M059J (cell line): ENCODE data around the gene PLGRKT. TPM values are rescaled to one million over a fixed set of nuclear protein-coding genes. Genes with fewer than 3 reads are reported as not detected.
"Not testable (repeated sequence)": the region's sequence is repeated elsewhere in the genome, so short reads cannot be mapped to it uniquely, and the experiment has no call there.

ENCODE experiments used
- DNase-seq: peaks from one replicate; pipeline ENCODE4 v3.0.0-alpha.2; 2012; ENCODE audit warnings: low read depth
- total RNA-seq: library from RNA; depleted of rRNA; stranded (reverse); fragments of >200 nt; shearing (Covaris generic); gene quantifications from 2 replicates; pipeline ENCODE4 v1.2.3, GENCODE V29; 2014

PLGRKT gene
- total RNA-seq, 1 experiment from 2014 or later = 44.9 TPM

DNA sequence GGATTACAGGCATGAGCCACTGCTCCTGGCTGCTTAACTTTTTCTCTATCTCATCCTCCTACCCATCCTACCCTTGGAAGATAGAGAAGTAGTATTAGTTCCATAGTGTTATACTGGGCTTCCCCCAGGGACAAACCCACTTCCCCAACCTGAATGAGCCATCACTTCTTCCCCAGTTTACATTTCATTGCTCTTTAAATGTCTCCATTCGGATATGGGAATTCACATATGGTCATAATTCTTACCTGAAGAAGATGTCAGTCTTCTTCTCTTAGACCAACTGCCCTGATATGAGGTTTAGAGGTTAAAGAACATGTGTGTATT, 14.5 kb upstream of the PLGRKT start:
- DNase-seq = no peak

DNA sequence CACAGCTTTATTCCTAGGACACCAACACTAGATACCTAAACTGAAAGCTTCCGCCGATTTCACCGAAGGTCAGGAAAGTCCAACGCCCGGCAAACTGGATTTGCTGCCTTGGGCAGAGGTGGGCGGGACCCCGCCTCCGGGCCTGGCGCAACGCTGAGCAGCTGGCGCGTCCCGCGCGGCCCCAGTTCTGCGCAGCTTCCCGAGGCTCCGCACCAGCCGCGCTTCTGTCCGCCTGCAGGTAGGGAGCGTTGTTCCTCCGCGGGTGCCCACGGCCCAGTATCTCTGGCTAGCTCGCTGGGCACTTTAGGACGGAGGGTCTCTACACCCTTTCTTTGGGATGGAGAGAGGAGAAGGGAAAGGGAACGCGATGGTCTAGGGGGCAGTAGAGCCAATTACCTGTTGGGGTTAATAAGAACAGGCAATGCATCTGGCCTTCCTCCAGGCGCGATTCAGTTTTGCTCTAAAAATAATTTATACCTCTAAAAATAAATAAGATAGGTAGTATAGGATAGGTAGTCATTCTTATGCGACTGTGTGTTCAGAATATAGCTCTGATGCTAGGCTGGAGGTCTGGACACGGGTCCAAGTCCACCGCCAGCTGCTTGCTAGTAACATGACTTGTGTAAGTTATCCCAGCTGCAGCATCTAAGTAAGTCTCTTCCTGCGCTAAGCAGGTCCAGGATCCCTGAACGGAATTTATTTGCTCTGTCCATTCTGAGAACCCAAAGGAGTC, 12.8 kb upstream of the PLGRKT start, which contains the start of gene CD274:
CD274 (plus strand) TSS at position 184 of the 733 bp plus-strand sequence. CDS start 5,572 bp downstream, outside the sequence.
- DNase-seq = peak; percentile 98

DNA sequence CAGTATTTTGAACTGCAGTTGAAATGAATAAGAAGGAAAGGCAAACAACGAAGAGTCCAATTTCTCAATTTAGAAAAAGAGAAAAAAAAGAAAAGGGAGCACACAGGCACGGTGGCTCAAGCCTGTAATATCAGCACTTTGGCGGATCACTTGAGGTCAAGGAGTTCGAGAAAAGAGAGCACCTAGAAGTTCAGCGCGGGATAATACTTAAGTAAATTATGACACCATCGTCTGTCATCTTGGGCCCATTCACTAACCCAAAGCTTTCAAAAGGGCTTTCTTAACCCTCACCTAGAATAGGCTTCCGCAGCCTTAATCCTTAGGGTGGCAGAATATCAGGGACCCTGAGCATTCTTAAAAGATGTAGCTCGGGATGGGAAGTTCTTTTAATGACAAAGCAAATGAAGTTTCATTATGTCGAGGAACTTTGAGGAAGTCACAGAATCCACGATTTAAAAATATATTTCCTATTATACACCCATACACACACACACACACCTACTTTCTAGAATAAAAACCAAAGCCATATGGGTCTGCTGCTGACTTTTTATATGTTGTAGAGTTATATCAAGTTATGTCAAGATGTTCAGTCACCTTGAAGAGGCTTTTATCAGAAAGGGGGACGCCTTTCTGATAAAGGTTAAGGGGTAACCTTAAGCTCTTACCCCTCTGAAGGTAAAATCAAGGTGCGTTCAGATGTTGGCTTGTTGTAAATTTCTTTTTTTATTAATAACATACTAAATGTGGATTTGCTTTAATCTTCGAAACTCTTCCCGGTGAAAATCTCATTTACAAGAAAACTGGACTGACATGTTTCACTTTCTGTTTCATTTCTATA, 12.0 kb upstream of the PLGRKT start:
- DNase-seq = peak; percentile 58

DNA sequence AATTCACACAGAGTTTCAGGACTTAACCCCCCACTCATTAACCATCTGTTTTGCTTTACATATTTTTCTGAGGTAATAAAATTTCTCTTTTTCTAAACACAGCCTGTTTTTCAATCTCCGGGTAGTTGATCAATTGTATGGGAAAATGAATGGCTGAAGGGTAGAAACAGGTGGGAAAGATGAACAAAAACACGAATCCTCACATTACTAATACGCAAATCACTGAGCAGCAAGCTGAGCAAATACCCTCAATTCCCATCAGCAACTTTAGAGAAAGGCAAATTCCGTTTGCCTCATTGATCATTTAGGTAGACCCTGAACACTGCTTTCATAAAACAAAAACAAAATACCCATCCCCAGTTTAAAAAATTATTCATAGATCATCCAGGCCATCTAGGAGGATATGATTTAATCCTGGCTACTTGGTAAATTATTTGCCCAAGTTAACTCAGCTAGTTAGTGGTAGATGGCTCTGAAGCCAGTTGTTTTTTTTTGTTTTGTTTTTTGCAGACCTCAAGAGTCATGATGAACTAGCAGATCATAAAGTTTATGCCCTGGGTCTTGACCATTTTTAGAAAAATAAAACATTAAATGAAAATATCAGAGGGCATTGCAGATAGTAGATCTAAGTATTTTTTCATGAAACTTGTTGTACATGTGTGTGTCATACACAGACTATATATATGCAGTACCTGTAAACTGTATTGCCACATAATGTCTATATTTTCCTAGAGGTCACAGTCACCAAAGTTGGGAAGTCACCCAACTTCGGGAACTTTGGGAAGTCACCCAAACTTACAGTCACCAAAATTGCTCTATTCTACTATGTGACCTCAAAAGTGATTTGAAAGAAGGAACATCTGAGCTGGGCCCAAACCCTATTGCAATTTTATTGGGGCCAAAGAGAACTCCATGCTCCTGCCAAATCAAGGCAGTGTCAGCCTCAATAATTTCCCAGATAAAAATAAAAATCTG, 11.0 kb upstream of the PLGRKT start:
- DNase-seq = no peak

DNA sequence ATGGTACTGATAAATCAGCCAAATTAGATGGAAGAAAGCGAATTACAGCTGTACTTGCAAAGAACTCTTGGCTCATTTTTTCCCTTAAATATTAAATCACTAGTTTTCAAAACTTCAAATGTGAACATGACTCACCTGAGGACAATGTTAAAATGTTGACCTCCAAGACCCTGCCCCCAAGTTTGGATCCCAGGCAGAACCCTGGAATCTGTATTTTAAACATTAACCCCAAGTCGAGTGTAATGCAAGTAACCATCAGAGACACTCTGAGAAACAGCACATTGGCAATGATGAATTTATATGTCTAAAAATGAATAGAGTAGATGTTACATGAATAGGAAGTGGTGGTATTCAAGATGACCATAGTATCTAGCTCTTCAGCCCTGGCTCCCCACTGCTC, 10.3 kb upstream of the PLGRKT start:
- peak; percentile 43 for DNase-seq

DNA sequence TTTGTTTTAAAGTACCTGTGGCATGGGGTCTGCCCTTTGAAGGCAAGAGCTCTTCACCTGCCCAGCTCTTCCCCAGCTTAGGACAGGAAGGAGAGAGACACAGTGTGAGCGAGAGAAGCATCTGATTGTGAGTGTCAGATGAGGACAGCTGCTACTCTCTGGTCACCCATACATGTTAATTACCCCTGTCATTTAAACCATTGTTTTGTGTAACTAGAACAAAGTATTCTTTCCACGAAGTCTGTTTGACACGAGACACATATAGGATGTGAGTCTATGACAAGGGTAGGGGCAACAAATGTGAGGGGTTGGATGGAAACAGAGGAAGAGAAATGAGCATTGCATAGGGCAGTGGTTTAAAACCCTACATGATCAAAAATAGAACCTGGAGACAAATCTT, 9.6 kb upstream of the PLGRKT start:
- DNase-seq = no peak

DNA sequence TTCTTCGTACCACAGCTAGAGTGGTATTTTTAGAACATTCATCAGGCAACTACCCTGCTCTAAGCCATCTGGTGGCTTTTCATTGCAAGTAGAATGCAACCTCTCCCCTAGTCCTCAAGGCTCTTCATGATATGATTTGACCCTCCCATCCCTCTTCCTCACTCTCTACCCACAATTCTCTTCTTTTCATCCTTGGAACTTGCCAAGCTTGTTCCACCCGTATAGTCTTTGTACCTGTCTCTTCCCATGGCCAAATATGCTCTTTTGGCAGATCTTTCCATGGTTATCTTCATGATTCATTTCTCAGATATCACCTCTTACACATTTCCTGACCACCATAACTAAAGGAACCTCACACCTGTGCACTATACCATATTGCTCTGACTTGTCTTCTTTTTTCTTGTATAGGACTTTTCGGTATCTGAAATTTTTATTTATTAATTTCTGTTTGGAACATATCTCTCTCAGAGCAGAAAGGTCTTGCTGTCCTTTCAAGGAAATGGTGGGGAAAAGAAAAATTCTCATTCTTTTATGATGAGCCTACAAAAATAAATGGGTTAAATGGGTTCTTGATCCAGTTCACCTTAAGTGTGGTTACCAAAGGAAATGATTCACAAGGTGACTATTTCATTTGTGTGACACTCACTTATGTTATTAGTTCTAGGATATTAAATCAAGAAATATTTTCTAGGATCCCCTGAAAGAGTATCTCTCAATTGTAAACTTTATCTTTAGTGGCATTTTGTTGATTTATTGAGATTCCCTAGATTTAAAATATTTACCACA, 8.9 kb upstream of the PLGRKT start:
- peak; percentile 82 for DNase-seq

DNA sequence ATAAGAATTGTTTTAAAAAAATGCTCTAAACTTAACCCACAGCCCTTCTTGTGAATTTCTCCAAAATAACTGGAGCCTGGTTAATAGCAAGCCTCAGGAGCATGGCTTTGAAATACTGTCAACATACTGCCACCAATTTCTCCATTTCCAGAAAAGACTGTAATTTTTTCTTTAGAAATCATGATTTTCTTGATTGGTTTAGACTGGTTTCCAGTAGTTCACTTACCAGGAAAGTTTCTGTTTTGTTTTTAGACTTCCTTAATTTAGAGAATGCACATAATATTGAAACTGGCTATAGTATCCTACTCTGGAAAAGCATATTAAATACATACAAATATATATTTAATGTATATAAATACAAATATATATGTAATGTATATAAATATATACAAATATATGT, 8.2 kb upstream of the PLGRKT start:
- DNase-seq = no peak

DNA sequence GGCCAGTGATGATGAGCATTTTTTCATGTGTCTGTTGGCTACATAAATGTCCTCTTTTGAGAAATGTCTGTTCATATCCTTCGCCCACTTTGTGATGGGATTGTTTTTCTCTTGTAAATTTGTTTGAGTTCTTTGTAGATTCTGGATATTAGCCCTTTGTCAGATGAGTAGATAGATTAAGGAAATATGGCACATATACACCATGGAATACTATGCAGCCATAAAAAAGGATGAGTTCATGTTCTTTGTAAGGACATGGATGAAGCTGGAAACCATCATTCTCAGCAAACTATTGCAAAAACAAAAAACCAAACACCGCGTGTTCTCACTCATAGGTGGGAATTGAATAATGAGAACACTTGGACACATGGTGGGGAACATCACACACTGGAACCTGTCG, 7.4 kb upstream of the PLGRKT start:
- DNase-seq = not testable (repeated sequence)

DNA sequence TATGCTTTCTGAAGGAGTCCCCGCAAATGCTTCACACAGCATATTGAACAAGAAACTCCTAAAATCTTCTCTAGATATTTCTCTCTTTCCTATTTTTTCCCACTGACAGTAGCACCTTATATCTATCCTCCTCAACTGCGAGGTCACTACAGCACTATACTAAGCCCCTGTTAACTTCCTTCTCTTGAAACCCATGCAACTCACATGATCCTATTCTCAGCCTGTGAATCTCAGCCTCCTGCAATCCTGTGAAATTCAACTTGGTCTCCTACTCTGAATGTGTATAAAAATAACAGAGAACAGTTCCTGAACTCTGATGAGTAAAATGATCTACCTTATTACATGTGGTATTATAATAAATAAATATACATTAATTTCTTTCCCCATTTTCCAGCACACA, 6.1 kb upstream of the PLGRKT start:
- DNase-seq = no peak

DNA sequence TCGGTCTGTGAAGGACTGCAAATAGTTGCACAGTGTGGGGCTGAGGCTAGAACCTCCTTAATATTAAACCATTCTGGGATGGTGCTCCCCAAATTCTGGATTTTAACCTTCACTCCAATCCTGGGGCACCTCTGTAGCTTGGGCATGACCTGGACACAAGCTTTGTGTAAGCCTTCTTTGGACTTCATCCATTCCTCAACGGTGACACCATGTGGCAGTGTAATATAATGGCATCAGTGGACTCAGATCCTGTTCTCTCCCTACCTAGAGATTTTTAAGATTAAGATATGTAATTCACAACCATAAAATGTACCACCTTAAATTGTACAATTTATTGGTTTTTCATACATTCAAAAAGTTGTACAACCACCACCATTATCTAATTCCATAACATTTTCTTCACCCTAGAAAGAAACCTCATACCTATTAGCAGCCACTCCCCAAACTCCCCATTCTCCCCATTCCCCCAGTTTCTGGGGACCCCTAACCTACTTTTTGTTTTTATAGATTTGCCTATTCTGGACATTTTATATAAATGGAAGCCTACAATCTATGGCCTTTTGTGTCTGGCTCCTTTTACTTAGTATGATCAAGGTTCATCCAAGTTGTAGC, 4.8 kb upstream of the PLGRKT start:
- DNase-seq = peak; percentile 80

DNA sequence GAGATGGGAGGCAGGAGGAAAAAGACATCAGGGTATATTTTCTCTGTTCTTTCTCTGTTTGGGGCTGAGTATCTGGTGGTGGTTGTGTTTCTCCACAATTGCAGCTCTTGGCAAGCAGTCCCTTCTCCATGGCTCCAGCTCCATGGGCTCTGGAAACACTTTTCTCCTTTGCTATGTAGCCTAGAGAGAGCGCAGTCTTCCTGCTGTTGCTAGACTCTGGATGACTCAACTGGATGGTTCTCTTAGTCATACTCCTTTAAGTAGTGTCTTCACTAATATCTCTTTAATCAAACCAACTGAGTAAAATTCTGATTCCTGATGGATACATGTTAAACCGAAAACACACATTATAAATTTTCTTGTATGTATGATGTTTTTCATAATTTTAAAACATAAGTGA, 3.3 kb upstream of the PLGRKT start:
- DNase-seq = peak; percentile 77

DNA sequence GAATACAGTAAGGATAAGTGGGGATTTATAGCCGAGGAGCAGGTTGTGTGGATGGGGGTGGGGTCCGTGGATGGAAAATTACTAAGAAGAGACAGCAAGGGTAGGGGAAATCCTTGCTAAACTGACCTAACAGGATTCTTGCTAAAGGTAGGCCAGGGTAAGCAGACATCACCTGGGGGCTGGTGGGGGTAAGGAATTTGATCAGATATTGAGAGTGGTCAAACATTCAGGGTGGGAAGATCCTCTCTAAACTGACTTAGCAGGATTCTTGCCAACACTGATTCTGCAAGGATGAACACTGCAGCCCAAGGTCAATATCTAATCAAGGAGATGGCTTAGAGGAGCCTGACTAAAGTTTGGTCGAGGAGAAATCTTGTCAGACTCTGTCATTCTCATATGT, 2.7 kb upstream of the PLGRKT start:
- DNase-seq = no peak

DNA sequence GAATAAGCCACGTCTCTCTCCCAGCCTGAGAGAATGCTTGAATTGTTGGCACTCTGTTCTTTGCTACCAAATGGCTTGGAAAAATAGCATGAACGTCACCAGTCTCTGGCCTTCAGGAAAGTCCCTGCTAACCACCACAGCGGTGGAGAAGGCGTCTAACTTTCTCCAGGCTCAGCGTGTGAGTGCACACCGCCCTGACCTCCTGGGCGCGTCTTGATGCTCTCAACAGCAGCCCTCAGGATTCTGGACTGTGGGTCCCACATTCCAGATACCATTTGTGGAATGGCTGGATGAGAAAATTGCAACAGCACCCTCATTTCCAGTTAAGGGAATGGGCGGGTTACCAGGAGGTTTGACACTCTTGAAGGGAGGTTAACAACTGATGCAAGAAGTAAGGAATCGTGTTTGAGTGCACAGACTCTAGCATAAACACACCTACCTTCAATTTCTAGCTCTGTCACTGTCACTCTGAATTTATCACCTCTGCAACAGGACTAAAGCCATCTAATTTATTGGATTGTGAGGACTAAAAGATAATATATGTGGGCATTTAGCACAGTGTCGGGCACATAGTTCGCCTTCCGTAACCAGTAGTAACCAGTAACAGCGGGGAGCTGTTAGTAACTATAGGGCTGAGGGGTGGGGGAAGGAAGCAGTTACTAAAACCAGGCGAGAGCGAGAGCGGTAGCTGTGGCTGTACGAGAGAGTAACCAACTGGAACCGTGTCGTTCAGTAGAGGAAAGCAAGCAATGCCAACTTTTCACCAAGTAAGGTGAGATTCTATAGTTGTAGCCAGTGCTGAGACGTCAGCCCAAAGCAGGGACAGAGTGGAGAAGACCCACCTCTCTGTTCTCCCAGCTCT, 807 bp upstream of the PLGRKT start:
- peak; percentile 60 for DNase-seq

DNA sequence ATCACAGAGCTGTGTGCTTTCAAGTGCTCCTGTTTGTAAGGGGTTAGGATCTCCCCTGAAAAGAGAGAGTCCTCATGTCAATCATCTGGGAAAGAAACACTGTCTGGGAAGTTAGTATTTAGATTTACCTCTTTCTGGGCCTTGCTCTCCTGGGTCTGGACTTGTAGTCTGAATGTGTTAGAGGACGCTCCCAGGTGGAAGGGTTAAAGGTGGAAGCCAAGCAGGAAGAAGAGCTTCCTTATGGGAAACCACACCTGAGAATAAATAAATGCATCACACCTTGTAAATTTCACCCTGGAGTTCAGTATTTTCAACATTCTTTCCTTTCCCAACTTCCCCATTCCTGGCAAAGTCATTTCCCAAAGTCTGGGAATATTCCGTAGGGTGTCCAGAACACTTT, 1.3 kb downstream of the PLGRKT start:
- no peak for DNase-seq

DNA sequence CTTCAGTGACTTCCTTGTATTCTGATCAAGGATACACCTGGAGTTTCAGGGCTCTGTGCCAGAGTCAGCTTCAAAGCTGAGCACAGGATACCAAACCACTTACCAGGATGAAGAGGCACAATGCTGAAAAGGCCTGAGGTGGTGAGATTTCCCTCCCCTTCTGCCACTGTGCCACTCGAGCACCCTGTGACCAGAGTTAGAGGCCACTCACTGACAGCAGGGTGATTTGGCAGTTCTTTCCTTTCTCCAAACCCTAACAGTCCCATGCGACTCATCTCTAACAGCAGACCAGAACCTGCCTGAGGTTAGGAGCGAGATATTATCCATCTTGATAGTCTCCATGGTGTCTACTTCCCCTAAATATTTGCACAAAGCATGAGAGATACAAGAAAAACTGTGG, 1.8 kb downstream of the PLGRKT start:
- peak; percentile 85 for DNase-seq

DNA sequence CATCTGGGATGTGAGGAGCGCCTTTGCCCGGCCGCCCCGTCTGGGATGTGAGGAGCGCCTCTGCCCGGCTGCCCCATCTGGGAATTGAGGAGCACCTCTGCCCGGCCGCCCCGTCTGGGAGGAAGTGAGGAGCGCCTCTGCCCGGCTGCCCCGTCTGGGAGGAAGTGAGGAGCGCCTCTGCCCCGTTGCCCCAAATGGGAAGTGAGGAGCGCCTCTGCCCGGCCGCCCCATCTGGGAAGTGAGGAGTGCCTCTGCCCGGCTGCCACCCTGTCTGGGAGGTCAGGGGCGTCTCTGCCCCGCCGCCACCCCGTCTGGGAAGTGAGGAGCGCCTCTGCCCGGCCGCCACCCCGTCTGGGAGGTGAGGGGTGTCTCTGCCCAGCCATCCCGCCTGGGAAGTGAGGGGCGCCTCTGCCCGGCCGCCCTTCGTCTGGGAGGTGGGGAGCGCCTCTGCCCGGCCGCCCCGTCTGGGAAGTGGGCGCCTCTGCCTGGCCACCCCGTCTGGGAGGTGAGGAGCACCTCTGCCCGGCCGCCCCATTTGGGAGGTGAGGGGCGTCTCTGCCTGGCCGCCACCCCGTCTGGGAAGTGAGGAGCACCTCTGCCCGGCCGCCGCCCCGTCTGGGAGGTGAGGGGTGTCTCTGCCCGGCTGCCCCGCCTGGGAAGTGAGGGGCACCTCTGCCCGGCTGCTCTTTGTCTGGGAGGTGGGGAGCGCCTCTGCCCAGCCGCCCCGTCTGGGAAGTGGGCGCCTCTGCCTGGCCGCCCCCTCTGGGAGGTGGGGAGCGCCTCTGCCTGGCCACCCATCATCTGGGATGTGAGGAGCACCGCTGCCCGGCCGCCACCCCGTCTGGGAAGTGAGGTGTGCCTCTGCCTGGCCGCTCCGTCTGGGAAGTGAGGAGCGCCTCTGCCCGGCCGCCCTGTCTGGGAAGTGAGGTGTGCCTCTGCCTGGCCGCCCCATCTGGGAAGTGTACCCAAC, 3.6 kb downstream of the PLGRKT start:
- DNase-seq = not testable (repeated sequence)

DNA sequence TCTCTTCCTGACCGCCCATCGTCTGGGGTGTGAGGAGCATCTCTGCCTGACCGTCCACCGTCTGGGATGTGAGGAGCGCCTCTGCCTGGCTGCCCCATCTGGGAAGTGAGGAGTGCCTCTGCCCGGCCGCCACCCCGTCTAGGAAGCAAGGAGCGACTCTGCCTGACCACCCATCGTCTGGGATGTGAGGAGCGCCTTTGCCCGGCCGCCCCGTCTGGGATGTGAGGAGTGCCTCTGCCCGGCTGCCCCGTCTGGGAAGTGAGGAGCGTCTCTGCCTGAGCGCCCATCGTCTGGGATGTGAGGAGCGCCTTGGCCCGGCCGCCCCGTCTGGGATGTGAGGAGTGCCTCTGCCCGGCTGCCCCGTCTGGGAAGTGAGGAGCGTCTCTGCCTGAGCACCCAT, 4.4 kb downstream of the PLGRKT start:
- not testable (repeated sequence) for DNase-seq

DNA sequence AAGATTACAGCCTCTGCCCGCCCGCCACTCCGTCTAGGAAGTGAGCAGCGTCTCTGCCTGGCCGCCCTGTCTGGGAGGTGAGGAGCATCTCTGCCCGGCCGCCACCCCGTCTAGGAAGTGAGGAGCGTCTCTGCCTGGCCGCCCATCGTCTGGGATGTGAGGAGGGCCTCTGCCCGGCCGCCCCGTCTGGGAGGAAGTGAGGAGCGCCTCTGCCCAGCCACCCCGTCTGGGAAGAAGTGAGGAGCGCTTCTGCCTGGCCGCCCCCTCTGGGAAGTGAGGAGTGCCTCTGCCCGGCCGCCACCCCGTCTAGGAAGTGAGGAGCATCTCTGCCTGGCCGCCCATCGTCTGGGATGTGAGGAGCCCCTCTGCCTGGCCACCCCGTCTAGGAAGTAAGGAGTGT, 4.8 kb downstream of the PLGRKT start:
- DNase-seq = not testable (repeated sequence)
